Stimulated activated effector memory CD8-positive, alpha-beta T cell treated with anti-CD3 and anti-CD28 coated beads, Interleukin-12 subunit alpha, Interleukin-12 subunit beta, amount 100 ng/mL, for 72 hours (primary cell): Measurements from ENCODE around the gene CYP39A1.

ENCODE experiments used
- ATAC-seq: fragments of 150-1000 bp; cut with Tn5 transposase; 2 replicates; pipeline ENCODE4 v1.10.0; 2021
- DNase-seq, 2 donors: peaks; one replicate each; pipeline ENCODE4 v3.0.0; 2021 to 2022; ENCODE audit warnings: low spot score in 2 of 2
- H3K27ac Mint-ChIP-seq: one replicate; pipeline ENCODE4 v1.8.0; 2022; ENCODE audit warnings: mild to moderate bottlenecking, mixed read lengths
- H3K36me3 Mint-ChIP-seq: one replicate; pipeline ENCODE4 v1.8.0; 2022; ENCODE audit warnings: mild to moderate bottlenecking, mixed read lengths
- H3K4me1 Mint-ChIP-seq: one replicate; pipeline ENCODE4 v1.8.0; 2022; ENCODE audit warnings: mixed read lengths
- H3K4me3 Mint-ChIP-seq: one replicate; pipeline ENCODE4 v1.8.0; 2022; ENCODE audit warnings: mild to moderate bottlenecking, mixed read lengths
- H3K9me3 Mint-ChIP-seq: one replicate; pipeline ENCODE4 v1.8.0; 2022; ENCODE audit warnings: mixed read lengths

The CYP39A1 gene

GRCh38 chr6:46652603-46653438, at the start of gene CYP39A1, which contains the start of gene SLC25A27:
Gene CYP39A1, minus strand, starts transcription at chr6:46652818. Its CDS starts 236 bp downstream, at chr6:46652582.
Gene SLC25A27, plus strand, starts transcription at chr6:46652975. Its CDS starts 218 bp downstream, at chr6:46653193.
- Mint-ChIP-seq H3K36me3 (no peaks in the 10 kb centered on the region), H3K9me3 (no peaks in the 10 kb centered on the region), H3K4me3 (peak within 1 kb of the TSS; percentile 79), H3K4me1 (peaks cover 16% of the 10 kb centered on the region), H3K27ac (peak within 1 kb of the TSS; percentile 53)
- DNase-seq (peak; percentile 67 to 87), ATAC-seq (peak; percentile 99)

GRCh38 chr6:46699970-46700369, 47.4 kb upstream of the CYP39A1 start:
- ATAC-seq (no peak), DNase-seq (no peak)
- no peaks in the 10 kb centered on the region for H3K4me1 Mint-ChIP-seq
- no peaks in the 10 kb centered on the region for H3K36me3 Mint-ChIP-seq
- H3K4me3 Mint-ChIP-seq, result no peak overlapping the region
- H3K27ac Mint-ChIP-seq, result no peak overlapping the region
- no peaks in the 10 kb centered on the region for H3K9me3 Mint-ChIP-seq

- DNase-seq, result no peak
- no peak overlapping the region for H3K4me3 Mint-ChIP-seq
- no peaks in the 10 kb centered on the region for H3K4me1 Mint-ChIP-seq
- no peak for ATAC-seq
- H3K27ac Mint-ChIP-seq, result no peak overlapping the region
- no peaks in the 10 kb centered on the region for H3K36me3 Mint-ChIP-seq
- H3K9me3 Mint-ChIP-seq, result no peaks in the 10 kb centered on the region
Measured at GRCh38 chr6:46690911-46691451, 38.4 kb upstream of the CYP39A1 start.

- Mint-ChIP-seq H3K27ac (no peak overlapping the region), H3K36me3 (no peaks in the 10 kb centered on the region), H3K4me3 (no peak overlapping the region), H3K9me3 (no peaks in the 10 kb centered on the region), H3K4me1 (no peaks in the 10 kb centered on the region)
- no peak for ATAC-seq
- no peak for DNase-seq
Measured at GRCh38 chr6:46690141-46690755, 37.6 kb upstream of the CYP39A1 start.

- Mint-ChIP-seq H3K36me3 (no peaks in the 10 kb centered on the region), H3K9me3 (no peaks in the 10 kb centered on the region), H3K27ac (no peak overlapping the region), H3K4me1 (no peaks in the 10 kb centered on the region), H3K4me3 (no peak overlapping the region)
- no peak for ATAC-seq
- DNase-seq, result no peak
Measured at GRCh38 chr6:46689657-46690056, 37.0 kb upstream of the CYP39A1 start.

- H3K4me3 Mint-ChIP-seq, result no peak overlapping the region
- no peak for DNase-seq
- no peaks in the 10 kb centered on the region for H3K4me1 Mint-ChIP-seq
- no peaks in the 10 kb centered on the region for H3K9me3 Mint-ChIP-seq
- ATAC-seq, result no peak
- H3K27ac Mint-ChIP-seq, result no peak overlapping the region
- no peaks in the 10 kb centered on the region for H3K36me3 Mint-ChIP-seq
Measured at GRCh38 chr6:46688966-46689335, 36.3 kb upstream of the CYP39A1 start.

- ATAC-seq, result no peak
Measured at GRCh38 chr6:46688117-46688965, 35.7 kb upstream of the CYP39A1 start.

GRCh38 chr6:46687619-46688097, 35.0 kb upstream of the CYP39A1 start, which contains the start of gene TDRD6:
Gene TDRD6, plus strand, starts transcription at chr6:46687885. Its CDS starts 244 bp downstream, at chr6:46688129.
- no peak within 1 kb of the TSS for H3K4me3 Mint-ChIP-seq
- DNase-seq (no peak), ATAC-seq (no peak)
- H3K27ac Mint-ChIP-seq, result no peak within 1 kb of the TSS
- H3K9me3 Mint-ChIP-seq, result no peaks in the 10 kb centered on the region
- H3K36me3 Mint-ChIP-seq, result no peaks in the 10 kb centered on the region
- no peaks in the 10 kb centered on the region for H3K4me1 Mint-ChIP-seq

More at GRCh38 chr6:46688117-46688965, 35.7 kb upstream of the CYP39A1 start:
- Mint-ChIP-seq H3K36me3 (no peaks in the 10 kb centered on the region), H3K27ac (no peak overlapping the region), H3K4me1 (no peaks in the 10 kb centered on the region), H3K9me3 (no peaks in the 10 kb centered on the region), H3K4me3 (no peak overlapping the region)
- no peak for DNase-seq

- DNase-seq (no peak), ATAC-seq (no peak)
- Mint-ChIP-seq H3K36me3 (no peaks in the 10 kb centered on the region), H3K4me3 (no peak overlapping the region), H3K27ac (no peak overlapping the region), H3K4me1 (no peaks in the 10 kb centered on the region), H3K9me3 (no peaks in the 10 kb centered on the region)
Measured at GRCh38 chr6:46684771-46685170, 32.2 kb upstream of the CYP39A1 start.

- DNase-seq (no peak), ATAC-seq (no peak)
- Mint-ChIP-seq H3K9me3 (no peaks in the 10 kb centered on the region), H3K36me3 (no peaks in the 10 kb centered on the region), H3K4me1 (no peaks in the 10 kb centered on the region), H3K4me3 (no peak overlapping the region), H3K27ac (no peak overlapping the region)
Measured at GRCh38 chr6:46677314-46677654, 24.7 kb upstream of the CYP39A1 start.

- Mint-ChIP-seq H3K9me3 (no peaks in the 10 kb centered on the region), H3K4me3 (no peak overlapping the region), H3K27ac (no peak overlapping the region), H3K4me1 (no peaks in the 10 kb centered on the region), H3K36me3 (no peaks in the 10 kb centered on the region)
- ATAC-seq, result no peak
- DNase-seq, result no peak
Measured at GRCh38 chr6:46676604-46677313, 24.1 kb upstream of the CYP39A1 start.

- no peak overlapping the region for H3K4me3 Mint-ChIP-seq
- DNase-seq, result no peak
- no peaks in the 10 kb centered on the region for H3K36me3 Mint-ChIP-seq
- no peaks in the 10 kb centered on the region for H3K4me1 Mint-ChIP-seq
- H3K27ac Mint-ChIP-seq, result no peak overlapping the region
- peak; percentile 65 for ATAC-seq
- no peaks in the 10 kb centered on the region for H3K9me3 Mint-ChIP-seq
Measured at GRCh38 chr6:46674410-46674809, 21.8 kb upstream of the CYP39A1 start.

- DNase-seq (no peak), ATAC-seq (no peak)
- no peaks in the 10 kb centered on the region for H3K4me1 Mint-ChIP-seq
- H3K27ac Mint-ChIP-seq, result no peak overlapping the region
- H3K9me3 Mint-ChIP-seq, result no peaks in the 10 kb centered on the region
- H3K36me3 Mint-ChIP-seq, result no peaks in the 10 kb centered on the region
- no peak overlapping the region for H3K4me3 Mint-ChIP-seq
Measured at GRCh38 chr6:46667377-46667776, 14.8 kb upstream of the CYP39A1 start.

GRCh38 chr6:46661483-46661882, 8.9 kb upstream of the CYP39A1 start:
- Mint-ChIP-seq H3K27ac (no peak overlapping the region), H3K36me3 (no peaks in the 10 kb centered on the region), H3K9me3 (no peaks in the 10 kb centered on the region), H3K4me3 (no peak overlapping the region), H3K4me1 (no peaks in the 10 kb centered on the region)
- ATAC-seq (no peak), DNase-seq (no peak)
